Left renal pelvis (tissue), 4 donors: ENCODE data around the gene TKT. TPM values are rescaled to one million over a fixed set of nuclear protein-coding genes. Genes with fewer than 3 reads are reported as not detected.
A peak's percentile ranks its signal among the peaks of the same experiment; 100 is the strongest.
"Not testable (repeated sequence)": the region's sequence is repeated elsewhere in the genome, so short reads cannot be mapped to it uniquely, and the experiment has no call there.

Experiments used
- DNase-seq, 4 donors: peaks; one replicate each; pipeline ENCODE4 v3.0.0-alpha.2; 2013; ENCODE audit warnings: low read depth in 4 of 4, low spot score in 3 of 4
- polyA plus RNA-seq, 4 donors: library from polyadenylated mRNA; unstranded; fragments of 120-200 nt; gene quantifications; one replicate each; pipeline ENCODE4 v1.2.1, GENCODE V29; 2013; ENCODE audit not compliant: insufficient read length in 4 of 4

TKT gene
- polyA plus RNA-seq, 4 donors: 89.4 to 116 (median 95.2) TPM

- DNase-seq: no peak
Measured at GRCh38 chr3:53260286-53260785, 4.5 kb upstream of the TKT start.

- DNase-seq: no peak
Measured at GRCh38 chr3:53259427-53260259, 3.8 kb upstream of the TKT start.

- no peak for DNase-seq
Measured at GRCh38 chr3:53258600-53259426, 3.0 kb upstream of the TKT start.

- DNase-seq: no peak
Measured at GRCh38 chr3:53257465-53257864, 1.6 kb upstream of the TKT start.

- DNase-seq: no peak
Measured at GRCh38 chr3:53256704-53257055, 858 bp upstream of the TKT start.

GRCh38 chr3:53255423-53255774 lies 423 bp downstream of the TKT start:
- no peak for DNase-seq

- peak in 1 of 4 donors; percentile 29 for DNase-seq
Measured at GRCh38 chr3:53254509-53255422, 1.1 kb downstream of the TKT start.

GRCh38 chr3:53253707-53254508 lies 1.9 kb downstream of the TKT start:
- no peak for DNase-seq

- not testable (repeated sequence) for DNase-seq
Measured at GRCh38 chr3:53252947-53253322, 2.9 kb downstream of the TKT start.

GRCh38 chr3:53252096-53252946 lies 3.5 kb downstream of the TKT start:
- no peak for DNase-seq

GRCh38 chr3:53250881-53251605 lies 4.8 kb downstream of the TKT start:
- DNase-seq: no peak

GRCh38 chr3:53250453-53250852 lies 5.4 kb downstream of the TKT start:
- no peak for DNase-seq

GRCh38 chr3:53248161-53248560 lies 7.7 kb downstream of the TKT start:
- DNase-seq: no peak

GRCh38 chr3:53247619-53248018 lies 8.2 kb downstream of the TKT start:
- DNase-seq: no peak

- DNase-seq: no peak
Measured at GRCh38 chr3:53244271-53244670, 11.6 kb downstream of the TKT start.

GRCh38 chr3:53243785-53244184 lies 12.0 kb downstream of the TKT start:
- DNase-seq: no peak

- no peak for DNase-seq
Measured at GRCh38 chr3:53243165-53243564, 12.7 kb downstream of the TKT start.

- DNase-seq: no peak
Measured at GRCh38 chr3:53242642-53243041, 13.2 kb downstream of the TKT start.
